GM13977 (cell line): ENCODE measurements around the gene SAMSN1.

Experiments used
- DNase-seq: peaks from one replicate; pipeline ENCODE4 v3.0.0; 2012; ENCODE audit warnings: low spot score
- CTCF ChIP-seq: IDR thresholded peaks from 2 replicates; pipeline ENCODE4 v1.5.1; 2012; ENCODE audit warnings: mild to moderate bottlenecking, control low read depth; ENCODE audit not compliant: insufficient read depth; ENCODE audit errors: extremely low read depth, missing control alignments
- in situ Hi-C: fragments of 300-500 bp; cut with MboI; formaldehyde crosslinking; loops from one replicate; pipeline ENCODE4 v1.12.0; 2022; ENCODE audit warnings: low sequenced_read_pairs, low pct_unique_long_range_greater_than_20kb, mixed read lengths, inconsistent platforms; ENCODE audit not compliant: unreplicated experiment

Gene SAMSN1

GRCh38 chr21:14531757-14532316 lies 14.3 kb downstream of the SAMSN1 start:
- no peak for TF ChIP-seq CTCF
- no peak for DNase-seq
- in situ Hi-C loops, result no loop called here

GRCh38 chr21:14530592-14530991 lies 15.5 kb downstream of the SAMSN1 start:
- in situ Hi-C loops, result no loop called here
- TF ChIP-seq CTCF, result no peak
- no peak for DNase-seq

GRCh38 chr21:14528815-14529214 lies 17.3 kb downstream of the SAMSN1 start:
- no peak for DNase-seq
- in situ Hi-C loops, result no loop called here
- TF ChIP-seq CTCF, result no peak

GRCh38 chr21:14527696-14528652 lies 18.1 kb downstream of the SAMSN1 start:
- no peak for DNase-seq
- no peak for TF ChIP-seq CTCF
- in situ Hi-C loops, result no loop called here

GRCh38 chr21:14526836-14527695 lies 19.0 kb downstream of the SAMSN1 start:
- in situ Hi-C loops, result no loop called here
- TF ChIP-seq CTCF, result no peak
- no peak for DNase-seq

GRCh38 chr21:14526199-14526598 lies 19.9 kb downstream of the SAMSN1 start:
- no peak for DNase-seq
- in situ Hi-C loops, result no loop called here
- no peak for TF ChIP-seq CTCF
